Peyer's patch (tissue), 4 donors: ENCODE results near the gene MT1B.

ENCODE experiments used
- CTCF ChIP-seq, 6 experiments: fragments of 450-650 bp in 4 of 6; fragments of 200-600 bp in 2 of 6; sonication (generic) in 1 of 6; IDR thresholded peaks; one replicate each; pipeline ENCODE4 v1.5.1; 2017 to 2019; ENCODE audit warnings: antibody characterized with exemption in 6 of 6, mild to moderate bottlenecking in 3 of 6, moderate library complexity in 1 of 6
- POLR2A ChIP-seq, 2 donors: fragments of 450-650 bp; IDR thresholded peaks; one replicate each; pipeline ENCODE4 v1.5.1; 2017; ENCODE audit warnings: antibody characterized with exemption in 2 of 2, mild to moderate bottlenecking in 2 of 2, moderate library complexity in 2 of 2

GRCh38 chr16:56689171-56689570, 37.5 kb downstream of the MT1B start:
- no peak for TF ChIP-seq CTCF (IDR thresholded peaks at IDR 0.05)
- no peak for TF ChIP-seq POLR2A (IDR thresholded peaks at IDR 0.05)
